Thoracic aorta (tissue), 2 donors: Measurements from ENCODE around the gene CMTM8. TPM values are rescaled to one million over a fixed set of nuclear protein-coding genes. Genes with fewer than 3 reads are reported as not detected.

Experiments used
- ATAC-seq: fragments of 150-250 bp; one replicate; pipeline ENCODE4 v1.8.0; 2017; ENCODE audit warnings: low read depth; ENCODE audit not compliant: insufficient number of reproducible peaks, low FRiP score
- DNase-seq: peaks from one replicate; pipeline ENCODE4 v3.0.0-alpha.2; 2020; ENCODE audit warnings: low spot score
- H3K27ac ChIP-seq, 2 donors: fragments of 200-600 bp; sonication (generic); 1 replicate in 1 of 2; 2 replicates in 1 of 2; pipeline ENCODE4 v1.5.1; 2016; ENCODE audit warnings: mild to moderate bottlenecking in 2 of 2, moderate library complexity in 2 of 2
- H3K27me3 ChIP-seq: fragments of 200-600 bp; sonication (generic); replicated peaks from 2 replicates; pipeline ENCODE4 v1.6.0; 2016; ENCODE audit warnings: mild to moderate bottlenecking; ENCODE audit not compliant: insufficient read depth
- H3K36me3 ChIP-seq: fragments of 200-600 bp; sonication (generic); one replicate; pipeline ENCODE4 v1.5.1; 2016
- H3K4me1 ChIP-seq, 2 donors: fragments of 200-600 bp; sonication (generic); 1 replicate in 1 of 2; 2 replicates in 1 of 2; pipeline versions ENCODE4 v1.5.1 to v1.6.0; 2016; ENCODE audit warnings: low read depth in 2 of 2, mild to moderate bottlenecking in 1 of 2; ENCODE audit not compliant: control insufficient read depth in 1 of 2
- H3K4me3 ChIP-seq: fragments of 200-600 bp; sonication (generic); 2 replicates; pipeline ENCODE4 v1.5.1; 2016; ENCODE audit warnings: mild to moderate bottlenecking
- H3K9me3 ChIP-seq: fragments of 200-600 bp; sonication (generic); 2 replicates; pipeline ENCODE4 v1.5.1; 2016
- total RNA-seq, 2 donors: library from RNA; depleted of rRNA; stranded (reverse); fragments of >200 nt; gene quantifications; one replicate each; pipeline versions ENCODE4 v1.1.0 to v1.2.3, GENCODE V29; 2016
- TF ChIP-seq, protein P1 (sequence below): fragments of 200-600 bp; sonication (generic); IDR thresholded peaks from one replicate; pipeline ENCODE4 v1.5.1; 2019; ENCODE audit warnings: antibody characterized with exemption

CMTM8 gene
- total RNA-seq, 2 donors from 2014 or later, result 2.8 TPM; not detected in 1

DNA sequence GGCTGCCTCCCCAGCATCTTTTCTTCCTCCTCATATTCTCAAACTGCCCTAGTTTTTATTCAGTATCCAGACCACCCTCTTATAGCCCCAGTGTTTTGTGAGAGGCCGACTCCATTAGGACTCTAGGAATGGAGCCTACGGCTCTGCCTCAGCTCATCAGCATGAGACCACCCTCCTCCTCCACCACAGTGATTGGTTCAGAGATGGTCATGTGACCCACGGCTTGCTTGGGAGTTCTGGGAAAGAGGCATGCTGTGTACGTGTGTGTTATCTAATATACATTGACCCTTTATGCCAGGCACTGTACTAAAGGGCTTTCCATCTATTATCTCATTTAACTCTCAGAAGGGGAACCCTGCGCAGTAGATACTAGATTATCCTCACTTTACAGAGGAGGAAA, 135.4 kb downstream of the CMTM8 start:
- ATAC-seq (no peak), DNase-seq (no peak)
- Histone ChIP-seq H3K36me3 (no peaks in the 10 kb centered on the region), H3K27ac (no peak overlapping the region), H3K9me3 (no peaks in the 10 kb centered on the region), H3K27me3 (no peaks in the 10 kb centered on the region), H3K4me1 (peaks cover 0 to 2% of the 10 kb centered on the region in 2 donors), H3K4me3 (no peak overlapping the region)
- TF ChIP-seq, protein P1, sequence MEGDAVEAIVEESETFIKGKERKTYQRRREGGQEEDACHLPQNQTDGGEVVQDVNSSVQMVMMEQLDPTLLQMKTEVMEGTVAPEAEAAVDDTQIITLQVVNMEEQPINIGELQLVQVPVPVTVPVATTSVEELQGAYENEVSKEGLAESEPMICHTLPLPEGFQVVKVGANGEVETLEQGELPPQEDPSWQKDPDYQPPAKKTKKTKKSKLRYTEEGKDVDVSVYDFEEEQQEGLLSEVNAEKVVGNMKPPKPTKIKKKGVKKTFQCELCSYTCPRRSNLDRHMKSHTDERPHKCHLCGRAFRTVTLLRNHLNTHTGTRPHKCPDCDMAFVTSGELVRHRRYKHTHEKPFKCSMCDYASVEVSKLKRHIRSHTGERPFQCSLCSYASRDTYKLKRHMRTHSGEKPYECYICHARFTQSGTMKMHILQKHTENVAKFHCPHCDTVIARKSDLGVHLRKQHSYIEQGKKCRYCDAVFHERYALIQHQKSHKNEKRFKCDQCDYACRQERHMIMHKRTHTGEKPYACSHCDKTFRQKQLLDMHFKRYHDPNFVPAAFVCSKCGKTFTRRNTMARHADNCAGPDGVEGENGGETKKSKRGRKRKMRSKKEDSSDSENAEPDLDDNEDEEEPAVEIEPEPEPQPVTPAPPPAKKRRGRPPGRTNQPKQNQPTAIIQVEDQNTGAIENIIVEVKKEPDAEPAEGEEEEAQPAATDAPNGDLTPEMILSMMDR, result no peak

DNA sequence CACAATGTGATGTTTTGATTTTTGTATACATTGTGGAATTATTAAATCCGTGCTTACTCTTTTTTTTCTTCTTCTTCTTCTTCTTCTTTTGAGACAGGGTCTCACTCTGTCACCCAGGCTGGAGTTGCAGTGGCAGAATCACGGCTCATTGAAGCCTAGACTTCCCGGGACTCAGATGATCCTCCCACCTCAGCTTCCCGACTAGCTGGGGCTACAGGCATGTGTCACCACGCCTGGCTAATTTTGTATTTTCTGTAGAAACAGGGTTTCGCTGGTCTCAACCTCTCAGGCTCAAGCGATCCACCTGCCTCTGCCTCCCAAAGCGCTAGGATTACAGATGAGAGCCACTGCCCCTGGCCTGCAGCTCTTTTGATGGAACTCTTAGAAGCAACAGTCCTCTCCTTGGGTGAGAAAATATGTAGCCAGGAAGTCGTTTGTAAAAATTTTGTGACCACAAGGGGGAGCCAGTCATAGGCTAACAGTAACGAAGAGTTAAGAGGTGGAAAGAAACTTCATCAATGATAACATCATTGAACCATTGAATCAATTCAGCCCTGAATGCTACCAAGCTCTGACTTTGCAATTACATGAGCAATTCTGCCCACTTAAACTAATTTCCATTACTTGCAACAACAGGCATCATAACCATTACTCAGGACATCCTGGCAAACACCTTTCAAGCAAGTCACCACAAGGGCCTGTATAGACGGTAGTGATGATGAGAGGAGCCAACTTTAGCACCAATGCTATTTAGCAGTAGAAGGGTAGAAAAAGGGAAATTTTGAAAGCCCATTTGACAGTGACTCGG, 136.5 kb downstream of the CMTM8 start:
- H3K4me3 ChIP-seq, result no peak overlapping the region
- no peaks in the 10 kb centered on the region for H3K36me3 ChIP-seq
- no peak overlapping the region for H3K27ac ChIP-seq
- peaks cover 0 to 2% of the 10 kb centered on the region in 2 donors for H3K4me1 ChIP-seq
- H3K9me3 ChIP-seq, result no peaks in the 10 kb centered on the region
- no peaks in the 10 kb centered on the region for H3K27me3 ChIP-seq
- TF ChIP-seq, protein P1, result peak; percentile 67
- ATAC-seq, result no peak
- no peak for DNase-seq

DNA sequence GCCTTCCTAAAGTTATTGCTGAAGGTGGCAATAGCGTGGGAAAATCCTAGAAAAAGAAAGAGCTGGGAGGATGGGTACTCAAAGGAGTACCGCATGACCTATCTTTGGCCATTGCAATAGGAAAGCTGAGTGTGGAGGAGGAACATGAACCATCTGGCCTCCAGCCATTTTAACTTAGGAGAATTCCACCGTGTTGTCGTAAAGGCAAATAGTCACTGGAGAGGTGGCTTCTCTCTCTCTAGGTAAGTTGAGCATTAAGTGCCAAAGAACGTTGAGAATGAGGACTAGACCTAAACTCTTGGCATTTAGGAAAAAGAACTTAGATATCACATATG, 137.1 kb downstream of the CMTM8 start:
- Histone ChIP-seq H3K4me3 (no peak overlapping the region), H3K9me3 (no peaks in the 10 kb centered on the region), H3K27ac (no peak overlapping the region), H3K27me3 (no peaks in the 10 kb centered on the region), H3K36me3 (no peaks in the 10 kb centered on the region), H3K4me1 (peaks cover 0 to 2% of the 10 kb centered on the region in 2 donors)
- DNase-seq (no peak), ATAC-seq (no peak)
- TF ChIP-seq, protein P1, result no peak

DNA sequence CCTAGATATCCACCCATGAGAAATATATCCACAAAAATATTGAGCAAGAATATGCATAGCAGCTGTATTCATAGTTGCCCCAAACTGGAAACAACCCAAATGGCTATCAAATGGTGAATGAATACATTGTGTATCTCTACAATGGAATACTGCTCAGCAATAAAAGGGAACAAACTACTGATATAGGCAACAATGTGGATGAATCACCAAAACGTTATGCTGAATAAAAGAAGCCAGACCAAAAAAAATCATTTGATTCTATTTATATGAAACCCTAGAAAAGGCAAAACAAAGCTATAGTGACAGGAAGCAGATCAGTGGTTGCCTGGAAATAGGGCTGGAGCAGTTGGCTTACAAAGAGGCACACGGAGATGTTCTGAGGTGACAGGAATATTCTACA, 137.6 kb downstream of the CMTM8 start:
- H3K27ac ChIP-seq, result no peak overlapping the region
- H3K4me1 ChIP-seq, result peaks cover 0 to 2% of the 10 kb centered on the region in 2 donors

DNA sequence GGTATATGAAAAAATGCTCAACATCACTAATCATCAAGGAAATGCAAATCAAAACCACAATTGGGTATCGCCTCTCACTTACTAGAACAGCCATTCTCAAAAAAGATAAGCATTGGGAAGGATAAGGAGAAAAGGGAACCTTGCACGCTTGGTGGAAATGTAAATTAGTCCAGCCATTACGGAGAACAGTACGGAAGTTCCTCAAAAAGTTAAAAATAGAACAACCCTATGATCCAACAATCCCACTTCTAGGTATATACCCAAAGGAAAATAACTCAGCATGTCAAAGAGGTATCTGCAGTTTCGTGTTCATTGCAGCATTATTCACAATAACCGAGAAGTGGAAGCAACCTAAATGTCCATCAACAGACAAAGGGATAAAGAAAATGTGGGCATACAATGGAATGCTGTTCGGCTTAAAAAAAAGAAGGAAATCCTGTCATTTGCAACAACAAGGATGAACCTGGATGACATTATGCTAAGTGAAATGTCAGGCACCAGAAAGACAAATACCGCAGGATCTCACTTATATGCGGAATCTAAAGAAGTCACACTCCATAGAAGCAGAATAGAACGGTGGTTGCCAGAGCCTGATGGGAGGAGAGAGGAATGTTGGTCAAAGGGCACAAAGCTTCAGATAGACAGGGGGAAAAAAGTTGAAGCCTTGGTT, 141.5 kb downstream of the CMTM8 start:
- Histone ChIP-seq H3K27me3 (no peaks in the 10 kb centered on the region), H3K9me3 (no peaks in the 10 kb centered on the region), H3K27ac (no peak overlapping the region), H3K4me1 (peaks cover 0 to 2% of the 10 kb centered on the region in 2 donors), H3K4me3 (no peak overlapping the region), H3K36me3 (no peaks in the 10 kb centered on the region)
- TF ChIP-seq, protein P1, result no peak
- ATAC-seq (no peak), DNase-seq (no peak)

More for the DNA sequence above, 137.6 kb downstream of the CMTM8 start:
- TF ChIP-seq, protein P1, result no peak
- no peaks in the 10 kb centered on the region for H3K27me3 ChIP-seq
- no peaks in the 10 kb centered on the region for H3K9me3 ChIP-seq
- no peak overlapping the region for H3K4me3 ChIP-seq
- no peak for DNase-seq
- no peak for ATAC-seq
- H3K36me3 ChIP-seq, result no peaks in the 10 kb centered on the region
